H1 (cell line): ENCODE results near the gene RGPD3. TPM values are rescaled to one million over a fixed set of nuclear protein-coding genes. Genes with fewer than 3 reads are reported as not detected.
"Not testable (repeated sequence)": the region's sequence is repeated elsewhere in the genome, so short reads cannot be mapped to it uniquely, and the experiment has no call there.

Source experiments
- CTCF ChIA-PET: fragments of 300-600 bp; sonication (Branson Sonifier 250); formaldehyde crosslinking; loops from one replicate; lab custom pipeline; 2021; ENCODE audit not compliant: partially characterized antibody; lab: Charles Lee
- POLR2A ChIA-PET: fragments of 300-600 bp; sonication (Branson Sonifier 250); formaldehyde crosslinking; loops from one replicate; lab custom pipeline; 2021; ENCODE audit warnings: inconsistent platforms; ENCODE audit not compliant: partially characterized antibody; lab: Charles Lee
- DNase-seq, 2 experiments: peaks; one replicate each; pipeline versions ENCODE4 v3.0.0 to v3.0.0-alpha.2; 2010 to 2022; ENCODE audit warnings: low spot score in 2 of 2, low read depth in 1 of 2, mixed read lengths in 1 of 2
- FAIRE-seq: peaks from 2 replicates; lab custom pipeline; 2011; peaks lifted over from hg19 to GRCh38; lab: Jason Lieb, UNC
- H2AFZ ChIP-seq: 2 replicates; pipeline ENCODE4 v1.8.1; 2012; ENCODE audit warnings: low read length, inconsistent platforms
- H2AK5ac ChIP-seq: 2 replicates; pipeline ENCODE4 v1.6.1; 2013; ENCODE audit warnings: low read depth, low read length
- H2BK120ac ChIP-seq: replicated peaks from 2 replicates; pipeline ENCODE3; 2013; ENCODE audit warnings: low read depth, low read length, inconsistent platforms
- H2BK12ac ChIP-seq: 2 replicates; pipeline ENCODE4 v1.6.1; 2013; ENCODE audit warnings: low read depth, low read length
- H2BK15ac ChIP-seq: 2 replicates; pipeline ENCODE4 v1.6.1; 2013; ENCODE audit warnings: low read length
- H2BK20ac ChIP-seq: 2 replicates; pipeline ENCODE4 v1.6.1; 2013; ENCODE audit warnings: low read length
- H2BK5ac ChIP-seq: 2 replicates; pipeline ENCODE4 v1.6.1; 2013; ENCODE audit warnings: low read depth, low read length
- H3K14ac ChIP-seq: 2 replicates; pipeline ENCODE4 v1.6.1; 2013; ENCODE audit warnings: inconsistent platforms; ENCODE audit not compliant: insufficient read length
- H3K18ac ChIP-seq: 2 replicates; pipeline ENCODE4 v1.6.1; 2013; ENCODE audit warnings: low read length; ENCODE audit errors: extremely low read depth
- H3K23ac ChIP-seq: 2 replicates; pipeline ENCODE4 v1.6.1; 2013; ENCODE audit warnings: inconsistent platforms; ENCODE audit not compliant: insufficient read length
- H3K23me2 ChIP-seq: 2 replicates; pipeline ENCODE4 v1.6.1; 2013; ENCODE audit warnings: low read depth, low read length
- H3K27ac ChIP-seq: 2 replicates; pipeline ENCODE4 v1.6.1; 2011; ENCODE audit warnings: low read depth, low read length, inconsistent platforms
- H3K27me3 ChIP-seq, 4 experiments: replicated peaks in 1 of 4; 1 replicate in 1 of 4; 2 replicates in 3 of 4; pipeline versions ENCODE4 v1.6.1 to v1.8.1; 2011 to 2013; ENCODE audit warnings: low read length in 3 of 4, mild to moderate bottlenecking in 3 of 4, inconsistent platforms in 2 of 4, mixed read lengths in 2 of 4, moderate library complexity in 1 of 4; ENCODE audit not compliant: control insufficient read depth in 3 of 4, insufficient read depth in 3 of 4; ENCODE audit errors: extremely low read depth in 1 of 4
- H3K36me3 ChIP-seq, 4 experiments: 2 replicates each; pipeline versions ENCODE4 v1.6.1 to v1.8.1; 2011 to 2013; ENCODE audit warnings: mild to moderate bottlenecking in 4 of 4, low read length in 3 of 4, moderate library complexity in 2 of 4, control low read depth in 1 of 4, inconsistent platforms in 1 of 4; ENCODE audit not compliant: insufficient read depth in 4 of 4, control insufficient read depth in 2 of 4
- H3K4ac ChIP-seq: replicated peaks from 2 replicates; pipeline ENCODE3; 2013; ENCODE audit warnings: low read length, low read depth, mixed read lengths, inconsistent platforms; ENCODE audit not compliant: insufficient read length
- H3K4me1 ChIP-seq, 4 experiments: replicated peaks in 1 of 4; 1 replicate in 1 of 4; 2 replicates in 3 of 4; pipeline versions ENCODE4 v1.6.1 to v1.8.1; 2011 to 2013; ENCODE audit warnings: low read length in 3 of 4, inconsistent platforms in 2 of 4, mixed read lengths in 1 of 4; ENCODE audit not compliant: insufficient read depth in 4 of 4, control insufficient read depth in 3 of 4
- H3K4me2 ChIP-seq, 2 experiments: 2 replicates each; pipeline versions ENCODE4 v1.6.1 to v1.8.1; 2011 to 2013; ENCODE audit warnings: low read depth in 2 of 2, low read length in 2 of 2, control low read depth in 1 of 2, inconsistent platforms in 1 of 2, mild to moderate bottlenecking in 1 of 2; ENCODE audit not compliant: insufficient read depth in 1 of 2
- H3K4me3 ChIP-seq, 4 experiments: fragments of 200-600, 300-600 bp in 1 of 4; sonication (generic), shearing (Covaris generic), sonication (Bioruptor Twin) in 1 of 4; 2 replicates each; pipeline versions ENCODE4 v1.5.1 to v1.8.1; 2011 to 2016; ENCODE audit warnings: low read length in 4 of 4, low read depth in 3 of 4, control low read depth in 2 of 4, inconsistent platforms in 2 of 4, mild to moderate bottlenecking in 2 of 4, mixed read lengths in 1 of 4, moderate library complexity in 1 of 4; ENCODE audit not compliant: insufficient read depth in 2 of 4; ENCODE audit errors: extremely low read depth in 1 of 4
- H3K56ac ChIP-seq: replicated peaks from 2 replicates; pipeline ENCODE3; 2013; ENCODE audit warnings: low read depth, mild to moderate bottlenecking, mixed read lengths, low read length, inconsistent platforms; ENCODE audit not compliant: insufficient read length
- H3K79me1 ChIP-seq: 2 replicates; pipeline ENCODE4 v1.6.1; 2013; ENCODE audit warnings: low read depth, low read length, control low read depth
- H3K79me2 ChIP-seq, 2 experiments: 2 replicates each; pipeline versions ENCODE4 v1.6.1 to v1.8.1; 2012 to 2013; ENCODE audit warnings: low read length in 2 of 2, mild to moderate bottlenecking in 2 of 2, inconsistent platforms in 1 of 2; ENCODE audit not compliant: insufficient read depth in 2 of 2, control insufficient read depth in 1 of 2
- H3K9ac ChIP-seq, 4 experiments: replicated peaks in 1 of 4; 1 replicate in 1 of 4; 2 replicates in 3 of 4; pipeline versions ENCODE4 v1.6.1 to v1.8.1; 2011 to 2013; ENCODE audit warnings: low read depth in 3 of 4, low read length in 3 of 4, control low read depth in 2 of 4, mild to moderate bottlenecking in 2 of 4, moderate library complexity in 2 of 4, inconsistent platforms in 1 of 4; ENCODE audit errors: extremely low read depth in 1 of 4
- H3K9me3 ChIP-seq, 2 experiments: 2 replicates each; pipeline versions ENCODE4 v1.6.1 to v1.8.1; 2012 to 2013; ENCODE audit warnings: mild to moderate bottlenecking in 2 of 2, moderate library complexity in 2 of 2, control low read depth in 1 of 2, inconsistent platforms in 1 of 2, low read depth in 1 of 2, low read length in 1 of 2, mixed read lengths in 1 of 2; ENCODE audit not compliant: insufficient read depth in 2 of 2
- H4K20me1 ChIP-seq, 2 experiments: replicated peaks in 1 of 2; 2 replicates each; pipeline versions ENCODE3 to v1.8.1; 2011 to 2013; ENCODE audit warnings: inconsistent platforms in 2 of 2, low read length in 2 of 2, mild to moderate bottlenecking in 1 of 2; ENCODE audit not compliant: insufficient read depth in 2 of 2, control insufficient read depth in 1 of 2
- H4K5ac ChIP-seq: 2 replicates; pipeline ENCODE4 v1.6.1; 2013; ENCODE audit warnings: low read length, low read depth, mixed read lengths, inconsistent platforms; ENCODE audit not compliant: insufficient read length
- H4K8ac ChIP-seq: 2 replicates; pipeline ENCODE4 v1.8.0; 2013; ENCODE audit warnings: mild to moderate bottlenecking, moderate library complexity, low read length, inconsistent platforms; ENCODE audit not compliant: insufficient read depth; ENCODE audit errors: extremely low read depth
- H4K91ac ChIP-seq: replicated peaks from 2 replicates; pipeline ENCODE3; 2013; ENCODE audit warnings: low read length, mixed read lengths, inconsistent platforms; ENCODE audit not compliant: insufficient read length
- WGBS, 2 experiments: shearing (Covaris generic) in 1 of 2; methylation state at CpG; one replicate each; pipeline versions ENCODE4 v1.1.6 to v1.1.7; 2013 to 2015; ENCODE audit warnings: low lambda C conversion rate in 2 of 2, mixed read lengths in 2 of 2, inconsistent platforms in 1 of 2, low coverage in 1 of 2, missing lambda C conversion rate in 1 of 2; ENCODE audit not compliant: insufficient replicate concordance in 2 of 2, insufficient coverage in 1 of 2, insufficient read length in 1 of 2; ENCODE audit errors: extremely low coverage in 1 of 2, missing lambda C conversion rate in 1 of 2; 5-methylcytosine and 5-hydroxymethylcytosine counted together
- polyA plus RNA-seq, 7 experiments: library from polyadenylated mRNA; depleted of rRNA in 3 of 7; stranded (reverse) in 5 of 7; unstranded in 2 of 7; fragments of >200 nt in 5 of 7; fragments of 200-250 nt in 2 of 7; gene quantifications; 1 replicate in 5 of 7; 2 replicates in 1 of 7; 4 replicates in 1 of 7; pipeline versions ENCODE4 v1.2.1 to v1.2.3, GENCODE V29; 2011 to 2013; ENCODE audit warnings: missing spikeins in 2 of 7, mixed read lengths in 2 of 7
- total RNA-seq: library from RNA; stranded (reverse); fragmentation: NEBNext Ultra II Directional; extraction: Animal tissue kit (Norgen Biotek cat#: 25700); gene quantifications from 2 replicates; pipeline ENCODE4 v1.2.1, GENCODE V29; 2021

Gene RGPD3
- total and polyA plus RNA-seq, 2 of the 8 experiments (the other 6 are each of a cell fraction or from before 2014, with no cell fraction given) = 0.08 to 0.17 TPM

- H3K4me3 ChIP-seq, H2AFZ ChIP-seq, H3K23me2 ChIP-seq, H3K14ac ChIP-seq, H3K9me3 ChIP-seq, H3K18ac ChIP-seq, H4K20me1 ChIP-seq, H3K79me2 ChIP-seq, H2BK15ac ChIP-seq, H3K56ac ChIP-seq, H4K8ac ChIP-seq, H3K36me3 ChIP-seq, H3K9ac ChIP-seq, H3K79me1 ChIP-seq, H3K27ac ChIP-seq, H2BK20ac ChIP-seq, H3K4me2 ChIP-seq, H3K27me3 ChIP-seq, POLR2A ChIA-PET, H2BK120ac ChIP-seq, H2BK5ac ChIP-seq, FAIRE-seq, H2AK5ac ChIP-seq, DNase-seq, H2BK12ac ChIP-seq, H3K4ac ChIP-seq, CTCF ChIA-PET, H4K5ac ChIP-seq, H3K4me1 ChIP-seq, H4K91ac ChIP-seq, H3K23ac ChIP-seq: not testable (repeated sequence)
- WGBS, 2 experiments = 86% methylated on average over 11 of the region's 11 CpGs; no CpG with 5 or more reads in 1 of the 2 experiments
These were observed 36.0 kb upstream of the RGPD3 start for GRCh38 chr2:106504192-106504591.

- H3K79me2 ChIP-seq, H3K79me1 ChIP-seq, CTCF ChIA-PET, FAIRE-seq, H4K5ac ChIP-seq, H3K56ac ChIP-seq, H2BK20ac ChIP-seq, H2BK15ac ChIP-seq, H3K36me3 ChIP-seq, POLR2A ChIA-PET, H2BK5ac ChIP-seq, H3K9me3 ChIP-seq, H3K4me2 ChIP-seq, H2BK120ac ChIP-seq, H3K9ac ChIP-seq, H2AFZ ChIP-seq, H4K8ac ChIP-seq, DNase-seq, H3K23ac ChIP-seq, H4K91ac ChIP-seq, H2AK5ac ChIP-seq, H3K27ac ChIP-seq, H3K18ac ChIP-seq, H2BK12ac ChIP-seq, H3K4me3 ChIP-seq, H4K20me1 ChIP-seq, H3K4me1 ChIP-seq, H3K4ac ChIP-seq, H3K14ac ChIP-seq, H3K23me2 ChIP-seq, H3K27me3 ChIP-seq: not testable (repeated sequence)
- 78% methylated on average over 4 of the region's 8 CpGs; no CpG with 5 or more reads in 1 of the 2 experiments for WGBS, 2 experiments
These were observed 34.1 kb upstream of the RGPD3 start for GRCh38 chr2:106502351-106502750.
